AG04449 (cell line): ENCODE data around the gene GYPC.

ENCODE experiments used
- CTCF ChIA-PET: fragments of 350-600 bp; formaldehyde crosslinking; extraction: SDS; loops from one replicate; lab custom pipeline; 2021; ENCODE audit warnings: antibody characterized with exemption; lab: Yijun Ruan, JAX
- POLR2A ChIA-PET: fragments of 400-600, 350-600 bp; formaldehyde crosslinking; extraction: SDS; loops from one replicate; lab custom pipeline; 2020; ENCODE audit warnings: antibody characterized with exemption, inconsistent platforms; lab: Yijun Ruan, JAX
- DNase-seq: peaks from one replicate; pipeline ENCODE4 v3.0.0-alpha.2; 2010; ENCODE audit warnings: low read depth, low spot score
- H3K4me3 ChIP-seq: 2 replicates; pipeline ENCODE4 v1.5.1; 2011; ENCODE audit warnings: low read depth, mild to moderate bottlenecking, control low read depth, low read length
- TF ChIP-seq, protein P1 (sequence below): IDR thresholded peaks from one replicate; pipeline ENCODE4 v1.5.1; 2011; ENCODE audit warnings: mild to moderate bottlenecking, moderate library complexity, low read length, control low read depth, inconsistent platforms; ENCODE audit not compliant: insufficient read depth; ENCODE audit errors: missing control alignments

Gene GYPC

DNA sequence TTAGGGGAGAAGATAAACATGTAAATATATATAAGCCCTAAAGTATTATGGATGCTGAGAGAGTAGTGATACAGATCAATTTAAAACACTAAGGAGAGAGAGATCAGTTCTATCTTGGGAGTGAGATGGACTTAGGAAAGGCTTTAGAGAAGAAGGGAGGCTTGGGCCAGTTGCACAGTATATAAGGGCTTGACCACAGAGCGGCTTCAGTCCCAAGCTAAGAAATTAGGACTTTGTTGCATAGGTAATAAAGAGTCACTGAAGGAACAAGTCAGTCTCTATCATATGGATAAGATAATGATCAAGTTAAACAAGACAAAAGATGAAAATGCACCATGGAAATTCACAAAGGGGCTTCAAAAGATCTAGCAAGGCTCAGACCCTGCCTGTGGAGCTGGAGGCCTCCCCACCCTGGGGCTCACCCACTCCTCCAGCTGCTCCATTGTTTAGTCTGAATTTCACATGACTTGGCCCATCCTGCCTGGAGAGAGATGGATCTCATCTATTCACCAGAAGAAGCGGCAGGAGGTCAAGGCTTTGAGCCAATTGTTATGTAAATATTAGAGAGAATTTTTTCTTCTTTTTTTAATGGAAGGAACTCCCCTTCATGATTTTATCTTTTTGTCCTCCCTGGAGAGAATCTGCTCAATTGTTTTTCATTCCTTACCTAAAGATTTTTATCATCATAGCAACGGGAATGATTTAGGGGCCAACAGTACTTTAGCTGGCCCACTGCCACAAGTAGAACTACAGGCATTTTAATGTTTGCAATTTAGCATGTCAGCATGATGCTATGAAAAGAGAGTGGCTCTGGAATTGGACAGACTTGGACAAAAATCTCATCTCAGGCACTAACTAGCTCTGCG is 44.0 kb downstream of the GYPC start:
- no peak for DNase-seq

DNA sequence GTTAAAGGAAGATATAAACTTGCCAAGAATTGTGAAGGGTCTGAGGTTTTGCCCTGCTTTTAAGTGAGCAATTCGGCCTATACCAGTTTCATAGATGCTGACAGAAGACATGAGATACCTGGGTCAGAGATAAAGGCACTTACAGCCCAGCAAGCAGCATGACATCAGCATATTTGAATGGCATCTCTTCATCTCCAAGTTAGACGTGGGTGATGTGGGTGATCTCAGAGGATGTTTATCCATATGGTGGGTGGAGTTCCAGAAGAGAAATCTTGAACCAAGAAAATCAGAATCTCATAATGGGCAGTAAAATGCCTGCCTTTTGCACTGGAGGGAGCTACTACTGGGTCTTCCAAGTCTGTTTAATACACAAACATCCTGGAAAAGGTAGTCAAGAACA is 44.7 kb downstream of the GYPC start:
- TF ChIP-seq, protein P1, sequence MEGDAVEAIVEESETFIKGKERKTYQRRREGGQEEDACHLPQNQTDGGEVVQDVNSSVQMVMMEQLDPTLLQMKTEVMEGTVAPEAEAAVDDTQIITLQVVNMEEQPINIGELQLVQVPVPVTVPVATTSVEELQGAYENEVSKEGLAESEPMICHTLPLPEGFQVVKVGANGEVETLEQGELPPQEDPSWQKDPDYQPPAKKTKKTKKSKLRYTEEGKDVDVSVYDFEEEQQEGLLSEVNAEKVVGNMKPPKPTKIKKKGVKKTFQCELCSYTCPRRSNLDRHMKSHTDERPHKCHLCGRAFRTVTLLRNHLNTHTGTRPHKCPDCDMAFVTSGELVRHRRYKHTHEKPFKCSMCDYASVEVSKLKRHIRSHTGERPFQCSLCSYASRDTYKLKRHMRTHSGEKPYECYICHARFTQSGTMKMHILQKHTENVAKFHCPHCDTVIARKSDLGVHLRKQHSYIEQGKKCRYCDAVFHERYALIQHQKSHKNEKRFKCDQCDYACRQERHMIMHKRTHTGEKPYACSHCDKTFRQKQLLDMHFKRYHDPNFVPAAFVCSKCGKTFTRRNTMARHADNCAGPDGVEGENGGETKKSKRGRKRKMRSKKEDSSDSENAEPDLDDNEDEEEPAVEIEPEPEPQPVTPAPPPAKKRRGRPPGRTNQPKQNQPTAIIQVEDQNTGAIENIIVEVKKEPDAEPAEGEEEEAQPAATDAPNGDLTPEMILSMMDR, result no peak
- no peak for DNase-seq
- H3K4me3 ChIP-seq, result no peak overlapping the region
- POLR2A ChIA-PET, result no interaction called here
- CTCF ChIA-PET, result no interaction called here

More for the DNA sequence above, 44.0 kb downstream of the GYPC start:
- TF ChIP-seq, protein P1, result no peak
- ChIA-PET CTCF (no interaction called here), POLR2A (no interaction called here)
- no peak overlapping the region for H3K4me3 ChIP-seq

DNA sequence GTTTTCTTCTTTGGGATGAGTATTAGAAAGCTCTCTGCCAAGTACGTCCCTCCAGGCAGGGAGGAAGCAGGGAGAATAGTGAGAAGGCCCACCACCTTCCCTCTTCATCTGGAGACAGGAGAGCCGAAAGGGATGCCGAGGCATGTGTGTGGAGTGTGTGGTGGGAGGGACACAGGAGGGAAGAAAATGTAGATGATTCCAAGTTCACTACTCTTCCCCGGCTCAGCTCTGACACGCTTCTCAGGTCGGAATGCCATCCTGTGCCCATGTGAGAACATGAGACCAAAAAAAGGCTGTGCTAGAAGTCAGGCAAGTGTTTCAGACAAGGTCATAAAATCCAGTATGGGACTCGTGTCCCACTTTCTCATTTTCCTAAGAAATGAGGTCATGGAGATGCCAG is 47.4 kb downstream of the GYPC start:
- TF ChIP-seq, protein P1, result no peak
- ChIA-PET CTCF (no interaction called here), POLR2A (no interaction called here)
- no peak for DNase-seq
- no peak overlapping the region for H3K4me3 ChIP-seq

DNA sequence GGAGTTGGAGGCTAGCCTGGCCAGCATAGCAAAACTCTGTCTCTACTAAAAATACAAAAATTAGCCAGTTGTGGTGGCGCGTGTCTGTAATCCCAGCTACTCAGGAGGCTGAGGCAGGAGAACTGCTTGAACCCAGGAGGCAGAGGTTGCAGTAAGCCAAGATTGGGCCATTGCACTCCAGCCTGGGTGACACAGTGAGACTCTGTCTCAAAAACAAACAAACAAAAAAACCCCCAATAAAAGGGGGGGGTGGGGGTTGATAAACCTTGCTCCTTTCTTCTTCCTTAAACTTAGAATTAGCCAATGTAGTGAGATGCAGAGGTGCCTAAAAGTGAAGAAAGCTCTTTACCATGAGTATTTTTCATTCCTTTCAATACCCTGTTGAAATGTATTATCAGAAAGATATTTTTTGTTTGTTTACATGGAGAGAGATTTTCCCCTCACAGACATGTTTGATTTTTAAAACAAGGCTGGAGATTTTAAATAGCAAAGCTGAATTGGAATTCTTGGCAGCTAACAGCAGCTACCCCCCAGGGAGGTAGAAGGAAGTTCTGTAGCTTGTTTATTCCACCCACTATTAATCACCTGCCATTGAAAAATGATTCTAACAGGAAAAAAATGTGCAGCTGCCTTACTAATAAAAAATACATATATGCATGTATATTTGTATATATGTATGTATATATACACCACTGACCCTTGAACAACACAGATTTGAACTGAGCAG is 48.6 kb downstream of the GYPC start:
- ChIA-PET POLR2A (no interaction called here), CTCF (no interaction called here)
- DNase-seq, result no peak
- H3K4me3 ChIP-seq, result no peak overlapping the region
- TF ChIP-seq, protein P1, result no peak

DNA sequence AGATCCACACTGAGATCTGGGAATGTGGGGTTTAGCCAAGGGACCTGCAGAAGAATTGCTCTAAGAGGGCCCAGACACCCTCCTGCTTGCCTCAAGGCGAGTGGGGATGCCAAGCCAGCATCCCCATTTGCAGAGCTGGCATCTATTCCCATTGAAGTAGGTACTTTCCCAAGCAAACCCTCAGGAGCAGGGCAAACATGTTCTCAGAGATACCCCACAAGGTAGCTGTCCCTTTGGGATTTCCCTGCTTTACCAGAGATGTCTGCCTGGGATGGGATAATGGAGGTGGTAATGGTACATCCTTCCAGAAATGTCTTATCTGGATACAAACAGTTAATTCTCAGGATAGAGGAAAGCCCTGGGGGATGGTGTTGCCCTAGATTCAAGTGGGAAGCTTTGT is 51.2 kb downstream of the GYPC start:
- TF ChIP-seq, protein P1, result no peak
- no peak for DNase-seq
- ChIA-PET CTCF (no interaction called here), POLR2A (no interaction called here)
- no peak overlapping the region for H3K4me3 ChIP-seq

DNA sequence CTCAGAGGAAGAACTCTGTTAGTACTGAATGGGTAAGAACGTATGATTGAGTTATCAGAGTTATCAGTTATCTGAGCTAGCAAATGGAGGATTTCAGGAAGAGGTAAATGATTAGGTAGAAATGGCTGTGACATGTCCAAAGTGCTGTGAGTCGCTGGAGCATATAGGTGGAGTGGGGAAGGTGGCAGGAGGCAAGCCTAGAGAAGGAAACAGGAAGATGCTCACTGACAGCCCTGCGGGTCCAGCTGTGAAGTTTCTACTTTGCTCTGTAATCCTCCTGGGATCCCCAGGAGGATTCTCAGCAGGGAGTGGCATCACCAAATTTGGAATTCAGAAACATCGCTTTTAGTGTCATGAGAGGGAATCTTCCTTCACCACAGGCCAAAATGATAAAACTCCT is 52.0 kb downstream of the GYPC start:
- ChIA-PET POLR2A (no interaction called here), CTCF (no interaction called here)
- no peak overlapping the region for H3K4me3 ChIP-seq
- no peak for DNase-seq
- TF ChIP-seq, protein P1, result no peak
